Left ventricle myocardium superior (tissue), 1 donor: ENCODE data around the gene NSF. TPM values are rescaled to one million over a fixed set of nuclear protein-coding genes. Genes with fewer than 3 reads are reported as not detected.
A peak's percentile ranks its signal among the peaks of the same experiment; 100 is the strongest.
"Not testable (repeated sequence)": the region's sequence is repeated elsewhere in the genome, so short reads cannot be mapped to it uniquely, and the experiment has no call there.

ENCODE experiments used
- ATAC-seq: fragments of 200-7000 bp; cut with Tn5 transposase; one replicate; pipeline ENCODE4 v1.9.1; 2020; ENCODE audit warnings: mild to moderate bottlenecking, moderate library complexity
- DNase-seq: peaks from one replicate; pipeline ENCODE4 v3.0.0-alpha.2; 2020
- intact Hi-C: fragments of 100-400 bp; cut with micrococcal nuclease; formaldehyde crosslinking; loops from one replicate; pipeline ENCODE4 v1.11.0; 2022
- total RNA-seq: library from RNA; stranded (reverse); fragmentation: NEBNext Ultra II Directional; extraction: Animal tissue kit (Norgen Biotek cat#: 25700); gene quantifications from one replicate; pipeline ENCODE4 v1.2.1, GENCODE V29; 2021
- donor health status: DM: no; HTN: yes; CAD: no; lungs with severe emphysema.

The NSF gene
- total RNA-seq, 1 donor from 2014 or later: 27.5 TPM

DNA sequence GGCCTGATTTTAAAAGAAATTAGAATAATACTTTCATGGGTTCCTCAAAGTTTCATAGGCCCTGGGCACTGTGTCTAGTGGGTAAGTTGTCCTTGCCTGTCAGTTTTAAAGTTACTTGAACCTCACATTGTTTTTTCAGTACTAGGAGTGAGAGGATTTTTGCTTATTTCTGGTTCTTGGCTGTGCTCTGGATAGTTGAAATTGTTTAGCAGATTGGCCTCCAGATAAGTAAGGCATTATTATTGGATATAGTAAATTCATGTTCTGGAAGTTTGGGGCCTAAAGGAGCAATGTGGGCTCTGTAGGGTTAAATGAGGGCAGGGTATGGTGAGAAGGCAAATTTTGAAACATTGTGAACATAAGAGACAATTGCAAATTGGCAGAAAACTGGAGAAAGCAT, 149.5 kb downstream of the NSF start:
- intact Hi-C loops: no loop called here
- ATAC-seq: no peak
- DNase-seq: no peak

- ATAC-seq (no peak), DNase-seq (no peak)
- intact Hi-C loops: no loop called here
Measured at GRCh38 chr17:46741122-46741730, 150.8 kb downstream of the NSF start.

DNA sequence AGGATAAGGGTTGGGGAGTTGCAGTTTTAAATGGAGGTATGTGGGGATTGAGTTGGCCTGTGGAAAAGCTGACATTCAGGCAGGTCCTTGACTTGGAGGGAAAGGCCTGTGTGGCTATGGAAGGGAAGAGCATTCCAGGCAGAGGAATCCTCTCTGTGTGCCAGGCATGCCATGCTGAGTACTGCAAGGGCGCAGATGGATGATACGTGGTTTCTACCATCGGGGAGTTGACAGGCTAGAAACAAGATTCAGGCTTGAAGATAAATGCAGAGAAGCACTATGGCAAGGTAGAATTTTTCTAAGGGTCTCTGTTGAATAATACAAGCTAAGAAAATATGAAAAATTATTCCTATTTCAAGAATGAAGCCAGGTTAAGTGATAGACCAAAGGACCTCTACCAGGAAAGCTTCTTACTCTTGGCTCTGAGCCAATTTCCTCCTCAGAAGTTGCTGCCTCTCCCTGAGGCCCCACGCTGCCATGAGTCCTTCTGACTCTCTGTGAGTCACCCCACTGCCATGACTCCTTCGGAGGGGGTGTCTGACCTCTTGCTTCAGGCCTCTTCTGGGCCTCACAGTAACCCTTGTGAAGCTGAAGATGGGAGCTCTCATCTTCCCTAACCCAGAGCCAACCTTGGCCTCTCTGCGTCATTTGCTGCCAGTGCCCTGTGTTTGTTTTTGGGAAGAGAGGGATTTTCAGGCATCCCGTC, 152.2 kb downstream of the NSF start:
- intact Hi-C loops: no loop called here
- ATAC-seq (peak; percentile 91), DNase-seq (no peak)

DNA sequence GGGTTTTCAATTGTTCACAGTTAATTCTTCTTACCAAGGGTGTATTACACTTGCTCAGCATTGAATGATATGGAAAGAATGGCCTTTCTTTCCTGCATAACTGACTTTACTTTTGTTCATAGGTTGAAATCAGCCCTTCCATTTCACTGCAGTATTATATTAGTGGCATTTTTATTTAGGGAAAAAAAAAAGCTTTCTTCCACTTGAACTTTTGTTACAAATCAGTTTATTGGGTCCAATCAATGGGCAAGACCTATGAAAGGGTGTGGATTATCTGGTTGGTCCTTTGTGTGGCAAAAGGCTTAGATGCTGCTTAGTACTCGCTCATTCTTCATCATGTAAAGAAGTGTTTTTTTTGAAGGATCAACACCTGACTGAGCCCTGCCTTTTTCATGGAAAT, 154.0 kb downstream of the NSF start:
- intact Hi-C loops: no loop called here
- no peak for DNase-seq
- no peak for ATAC-seq

GRCh38 chr17:46745376-46745775, 154.9 kb downstream of the NSF start:
- DNase-seq: no peak
- no peak for ATAC-seq
- intact Hi-C loops: no loop called here

- intact Hi-C loops: no loop called here
- DNase-seq (no peak), ATAC-seq (no peak)
Measured at GRCh38 chr17:46751425-46751824, 161.0 kb downstream of the NSF start.

DNA sequence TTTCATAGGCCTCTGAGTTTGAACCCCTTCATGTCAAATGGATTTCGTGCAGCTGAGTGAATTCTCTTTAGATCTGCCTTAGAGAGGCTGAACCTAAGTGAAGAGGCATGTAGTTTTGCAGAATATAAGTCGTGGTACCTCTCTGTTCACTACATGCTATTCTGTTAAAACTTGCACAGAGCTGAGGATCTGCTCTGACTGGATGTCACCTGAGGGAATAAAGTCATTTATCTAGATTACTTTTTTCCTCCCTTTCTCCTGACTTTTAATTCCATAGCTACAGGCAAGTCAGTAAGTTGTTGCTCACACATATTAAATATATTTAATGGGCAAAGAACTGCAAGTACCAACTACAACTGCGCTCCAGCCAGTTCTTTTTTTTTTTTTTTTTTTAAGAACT, 163.3 kb downstream of the NSF start:
- no peak for ATAC-seq
- no peak for DNase-seq
- intact Hi-C loops: no loop called here

DNA sequence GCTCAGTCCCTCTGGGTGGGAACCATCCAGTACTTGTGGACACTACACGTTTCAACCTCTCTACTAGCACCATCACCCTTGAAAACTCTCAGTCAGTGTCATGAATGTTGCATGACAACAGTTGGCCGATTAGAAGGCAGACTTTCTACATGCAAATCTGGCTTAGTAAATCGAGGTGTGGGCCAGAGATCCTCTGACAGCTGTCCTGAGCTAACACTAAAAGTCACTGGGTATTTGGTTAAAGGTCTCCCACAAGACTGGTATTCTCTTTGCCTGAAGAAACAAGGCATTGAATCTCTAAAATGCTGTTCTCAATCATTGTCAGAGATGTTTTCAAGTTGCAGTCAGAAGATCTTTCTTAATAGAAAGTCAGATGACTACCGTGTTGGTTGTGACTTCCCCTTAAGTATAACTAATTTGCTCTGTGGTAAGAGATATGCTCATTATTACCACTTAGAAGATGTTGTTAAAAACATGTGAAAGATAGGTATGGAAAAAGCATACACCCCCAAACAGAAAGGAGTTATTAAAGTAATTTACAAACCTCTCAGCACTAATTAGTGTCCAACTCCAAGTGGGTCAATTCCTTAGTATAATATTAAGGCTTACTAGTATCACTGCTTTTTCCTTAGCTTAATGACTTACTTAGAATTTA, 165.7 kb downstream of the NSF start:
- intact Hi-C loops: no loop called here
- DNase-seq (no peak), ATAC-seq (no peak)

DNA sequence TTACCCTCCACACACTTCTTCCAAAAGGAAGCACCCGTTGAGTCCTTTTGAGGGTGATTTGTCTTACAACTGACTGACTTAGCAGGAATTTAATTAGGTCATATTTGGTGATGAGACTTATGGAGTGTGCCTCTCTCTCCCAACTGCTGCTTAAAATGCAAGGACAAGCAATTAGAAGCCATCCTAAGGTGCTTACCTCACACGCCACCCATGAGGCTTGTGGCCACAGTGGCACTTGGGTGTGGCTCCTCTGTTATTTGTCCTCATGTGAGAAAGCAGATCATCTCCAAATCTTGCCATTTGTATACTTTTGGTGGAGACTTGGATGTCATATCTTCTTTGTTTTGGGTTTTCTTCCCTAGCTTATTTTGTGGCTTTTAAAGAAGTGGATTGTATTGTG, 166.4 kb downstream of the NSF start:
- intact Hi-C loops: no loop called here
- ATAC-seq (no peak), DNase-seq (no peak)

DNA sequence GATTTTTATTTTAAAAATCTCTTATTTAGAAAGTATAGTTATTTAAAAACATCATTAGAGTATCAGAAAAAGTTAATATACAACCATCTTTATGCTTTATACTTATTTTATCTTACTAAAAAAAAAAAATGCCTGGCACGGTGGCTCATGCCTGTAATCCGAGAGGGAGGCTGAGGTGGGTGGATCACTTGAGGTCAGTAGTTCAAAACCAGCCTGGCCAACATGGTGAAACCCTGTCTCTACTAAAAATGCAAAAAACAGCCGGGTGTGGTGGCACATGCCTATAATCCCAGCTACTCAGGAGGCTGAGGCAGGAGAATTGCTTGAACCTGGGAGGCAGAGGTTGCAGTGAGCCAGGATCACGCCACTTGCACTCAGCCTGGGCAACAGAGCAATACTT, 167.1 kb downstream of the NSF start:
- DNase-seq, intact Hi-C loops, ATAC-seq: not testable (repeated sequence)

- DNase-seq (no peak), ATAC-seq (no peak)
- intact Hi-C loops: no loop called here
Measured at GRCh38 chr17:46758614-46759013, 168.1 kb downstream of the NSF start.

- DNase-seq (no peak), ATAC-seq (no peak)
- intact Hi-C loops: no loop called here
Measured at GRCh38 chr17:46759141-46759540, 168.7 kb downstream of the NSF start.

DNA sequence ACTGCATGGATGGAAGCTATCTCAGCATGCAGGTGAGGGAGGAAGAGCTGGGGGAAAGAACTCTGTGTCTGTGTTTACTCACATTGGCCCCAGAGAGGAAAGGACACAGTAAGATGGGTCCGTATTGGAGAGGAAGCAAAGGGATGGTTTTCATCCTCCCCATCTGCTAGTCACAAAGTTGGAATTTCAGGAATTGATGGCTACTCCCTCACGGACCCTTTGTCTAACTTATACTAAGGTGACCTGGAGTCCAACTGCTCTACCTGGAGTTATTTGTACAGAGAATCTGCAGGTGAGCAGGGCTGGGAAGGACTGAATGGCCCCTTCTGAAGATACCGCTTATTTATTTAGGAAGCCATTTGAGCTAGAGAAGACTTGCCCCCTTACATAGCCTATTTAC, 172.9 kb downstream of the NSF start:
- DNase-seq: no peak
- intact Hi-C loops: no loop called here

DNA sequence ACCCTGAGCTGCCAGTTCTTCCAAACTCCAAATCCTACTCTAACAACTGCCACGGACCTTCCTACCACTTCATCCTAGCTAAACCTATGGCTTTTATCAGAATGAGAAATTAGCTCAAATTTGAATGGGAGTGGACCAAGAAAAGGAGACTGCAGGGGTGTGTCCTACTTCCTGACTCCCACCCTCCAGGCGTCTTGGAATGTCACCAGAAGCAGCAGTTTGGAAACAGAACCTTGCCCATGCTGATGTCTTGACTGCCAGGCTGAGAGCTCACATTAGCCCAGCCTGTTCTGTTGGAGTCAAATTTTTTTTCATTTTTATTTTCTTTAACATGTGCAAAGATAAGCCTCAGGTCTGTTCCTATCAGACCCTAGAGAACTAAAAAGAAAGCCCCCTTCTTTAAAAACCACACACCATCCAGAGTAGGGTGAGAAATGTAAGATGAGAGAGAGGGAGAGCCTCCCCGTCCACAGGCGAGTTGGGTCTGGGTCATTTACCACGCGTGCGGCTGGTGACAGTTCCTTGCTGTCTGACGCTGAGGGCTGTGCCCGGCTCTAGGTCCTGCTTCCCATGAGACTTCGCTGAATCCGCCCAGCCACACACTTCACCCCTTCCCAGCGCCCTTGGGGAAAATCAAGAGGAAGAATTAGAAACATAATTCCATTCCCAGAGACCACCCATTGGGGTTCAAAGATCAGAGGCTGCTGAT, 173.7 kb downstream of the NSF start:
- ATAC-seq (no peak), DNase-seq (no peak)
- intact Hi-C loops: no loop called here

More for the DNA sequence above, 172.9 kb downstream of the NSF start:
- no peak for ATAC-seq

DNA sequence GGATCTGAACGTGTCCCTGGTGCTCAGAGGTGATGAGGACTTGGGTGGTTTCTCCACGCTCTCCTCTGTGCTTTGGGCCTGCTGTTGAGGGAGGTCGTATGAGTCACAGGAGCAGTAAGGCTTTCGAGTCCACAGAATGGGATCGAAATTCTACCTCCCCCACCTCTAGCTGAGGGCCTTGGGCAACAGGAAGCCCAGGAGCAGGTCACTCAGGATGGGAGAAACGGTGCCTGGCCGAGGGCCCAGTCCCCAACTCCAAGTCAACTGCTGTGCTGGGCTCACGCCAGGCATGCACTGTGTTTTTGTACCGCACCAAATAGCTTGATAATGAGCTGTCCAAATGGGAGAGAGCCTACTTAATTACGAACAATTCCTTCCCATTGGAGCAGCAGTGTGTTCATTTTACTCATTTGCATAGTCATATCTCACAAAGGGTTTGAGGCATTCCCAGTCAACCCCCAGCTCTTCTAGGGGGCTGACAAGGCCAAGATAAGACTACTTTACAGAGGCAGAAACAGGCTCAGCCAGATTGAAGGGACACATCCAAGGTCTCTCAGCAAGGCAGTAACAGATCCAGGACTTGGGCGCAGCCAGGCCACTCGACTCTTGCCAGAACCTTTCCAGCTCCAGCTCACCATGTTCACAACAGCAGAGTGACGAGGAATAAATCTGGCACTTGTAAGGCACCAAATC, 174.4 kb downstream of the NSF start:
- intact Hi-C loops: no loop called here
- peak; percentile 85 for DNase-seq

DNA sequence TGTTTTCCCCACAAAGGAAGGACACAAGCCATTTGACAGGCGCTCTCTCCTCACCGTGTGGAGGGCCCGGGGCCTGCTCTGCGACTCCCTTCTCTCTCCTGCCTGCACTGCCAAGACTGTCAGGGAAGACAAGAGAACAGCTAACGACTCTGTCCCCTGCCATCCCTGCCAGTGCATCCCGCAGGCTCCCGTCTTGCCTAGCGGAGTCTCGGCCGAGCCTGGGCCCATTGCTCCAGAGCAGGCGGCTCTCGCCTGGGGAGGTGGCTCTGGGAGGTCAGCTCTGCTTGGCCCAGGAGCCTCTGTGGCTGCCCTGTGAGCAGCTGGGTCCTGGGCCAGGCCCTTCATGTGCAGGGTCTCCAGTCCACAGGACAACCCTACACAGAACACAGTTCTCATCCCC, 175.0 kb downstream of the NSF start:
- ATAC-seq (peak; percentile 24), DNase-seq (no peak)
- intact Hi-C loops: no loop called here

More for the DNA sequence above, 174.4 kb downstream of the NSF start:
- ATAC-seq: peak; percentile 93

GRCh38 chr17:46766493-46767491, 176.3 kb downstream of the NSF start:
- intact Hi-C loops: no loop called here
- ATAC-seq: no peak
- no peak for DNase-seq

DNA sequence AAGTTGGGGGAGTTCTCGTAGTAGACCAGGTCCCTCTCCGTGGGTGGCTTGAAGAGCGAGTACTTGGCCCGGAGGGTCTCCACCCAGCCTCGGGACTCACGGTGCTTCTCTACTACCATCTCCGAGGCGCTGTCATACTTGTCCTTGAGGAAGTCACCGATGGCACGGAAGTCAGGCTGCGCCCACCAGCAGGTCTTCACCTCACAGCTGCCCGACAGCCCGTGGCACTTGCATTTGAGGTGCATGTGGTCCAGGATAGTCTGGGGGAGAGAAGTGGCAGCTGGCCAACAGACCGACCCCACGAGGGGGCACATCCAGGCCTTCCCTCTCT, 178.0 kb downstream of the NSF start:
- DNase-seq (no peak), ATAC-seq (no peak)
- intact Hi-C loops: no loop called here
